HG03565 (cell line): ENCODE measurements around the gene ARL2BP.
"Not testable (repeated sequence)": the region's sequence is repeated elsewhere in the genome, so short reads cannot be mapped to it uniquely, and the experiment has no call there.

Source experiments
- ATAC-seq: cut with Tn5 transposase; IDR thresholded peaks from one replicate; pipeline ENCODE4 v1.9.1; 2021; ENCODE audit warnings: mild to moderate bottlenecking, moderate library complexity; ENCODE audit not compliant: unreplicated experiment

The ARL2BP gene

DNA sequence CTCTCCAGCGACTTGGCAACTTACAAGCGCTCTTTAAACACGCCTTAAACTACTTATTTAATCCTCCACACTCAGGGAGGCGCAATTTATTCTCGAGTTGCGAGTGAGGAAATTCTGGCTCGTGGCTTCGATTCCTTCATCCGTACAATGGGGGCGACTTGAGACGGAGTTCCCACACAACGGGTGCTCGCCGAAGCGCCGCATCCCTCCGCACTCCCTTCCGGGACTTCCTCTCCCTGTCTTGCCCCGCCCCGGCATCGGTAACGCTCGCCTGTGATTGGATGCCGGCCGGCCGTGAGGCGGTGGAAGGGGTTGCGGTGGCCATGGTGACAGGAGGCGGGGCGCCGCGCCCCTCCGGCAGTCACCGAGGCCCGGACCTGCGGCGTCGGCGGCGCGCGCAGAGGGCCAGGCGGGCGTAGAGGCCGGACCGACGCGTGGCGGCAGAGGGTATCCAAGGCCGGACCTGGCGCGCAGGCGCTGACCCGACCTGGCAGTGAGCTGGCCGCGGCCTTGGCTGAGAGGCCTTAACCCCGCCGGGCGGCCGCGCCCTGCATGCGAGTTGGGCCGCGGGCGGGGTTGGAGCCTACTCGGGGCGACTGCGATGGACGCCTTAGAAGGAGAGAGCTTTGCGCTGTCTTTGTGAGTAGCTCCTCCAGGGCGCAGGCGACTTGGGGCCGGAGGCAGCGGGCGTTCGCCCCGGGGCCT is at the start of gene ARL2BP:
Gene ARL2BP (plus strand): TSS at position 493 of the 705 bp plus-strand sequence. CDS start 109 bp downstream, at position 602.
- peak; percentile 90 for ATAC-seq

DNA sequence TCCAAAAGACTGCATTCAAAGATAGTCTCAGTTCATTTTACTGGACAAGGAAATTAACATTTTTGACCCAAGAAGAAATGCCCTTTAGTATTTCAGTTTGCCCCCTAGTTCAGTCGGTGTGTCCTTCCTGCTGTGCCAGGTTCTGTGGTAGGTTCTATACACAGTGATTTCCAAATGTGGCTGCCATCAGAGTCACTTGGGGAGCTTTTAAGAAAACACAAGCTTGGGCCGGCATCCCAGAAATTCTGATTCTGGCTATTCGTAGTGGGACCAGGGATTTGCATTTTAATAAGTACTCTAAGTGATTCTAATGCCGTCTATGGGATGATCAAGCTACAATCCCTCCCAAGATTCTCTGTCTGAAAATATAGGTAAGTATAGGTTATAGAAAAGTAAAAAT is 48.8 kb upstream of the ARL2BP start:
- ATAC-seq: no peak

DNA sequence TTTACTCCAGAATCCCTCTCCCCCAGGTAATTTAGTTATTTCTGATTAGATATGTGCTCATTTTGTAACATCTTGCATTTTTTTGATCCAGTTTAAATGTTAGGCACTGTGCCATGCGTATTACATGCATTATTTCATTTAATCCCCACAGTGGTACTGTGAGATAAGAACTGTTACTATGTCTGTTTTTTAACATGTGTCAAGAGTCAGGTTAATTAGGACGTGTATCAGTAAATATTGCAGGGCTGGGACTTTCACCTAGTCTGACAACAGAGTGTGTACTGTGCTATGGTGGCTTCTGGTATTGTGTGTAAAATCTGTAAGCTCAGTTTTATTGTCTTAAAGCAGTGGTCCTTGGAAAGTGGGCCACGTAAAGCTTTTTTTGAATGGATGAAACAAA is 48.3 kb upstream of the ARL2BP start:
- ATAC-seq: no peak

DNA sequence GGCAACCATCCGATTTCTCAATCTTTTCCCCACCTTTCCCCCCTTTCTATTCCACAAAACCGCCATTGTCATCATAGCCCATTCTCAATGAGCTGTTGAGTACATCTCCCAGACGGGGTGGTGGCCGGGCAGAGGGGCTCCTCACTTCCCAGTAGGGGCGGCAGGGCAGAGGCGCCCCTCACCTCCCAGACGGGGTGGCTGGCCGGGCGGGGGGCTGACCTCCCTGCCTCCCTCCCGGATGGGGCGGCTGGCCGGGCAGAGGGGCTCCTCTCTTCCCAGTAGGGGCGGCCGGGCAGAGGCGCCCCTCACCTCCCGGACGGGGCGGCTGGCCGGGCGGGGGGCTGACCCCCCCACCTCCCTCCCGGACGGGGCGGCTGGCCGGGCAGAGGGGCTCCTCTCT is 44.7 kb upstream of the ARL2BP start:
- ATAC-seq: not testable (repeated sequence)

DNA sequence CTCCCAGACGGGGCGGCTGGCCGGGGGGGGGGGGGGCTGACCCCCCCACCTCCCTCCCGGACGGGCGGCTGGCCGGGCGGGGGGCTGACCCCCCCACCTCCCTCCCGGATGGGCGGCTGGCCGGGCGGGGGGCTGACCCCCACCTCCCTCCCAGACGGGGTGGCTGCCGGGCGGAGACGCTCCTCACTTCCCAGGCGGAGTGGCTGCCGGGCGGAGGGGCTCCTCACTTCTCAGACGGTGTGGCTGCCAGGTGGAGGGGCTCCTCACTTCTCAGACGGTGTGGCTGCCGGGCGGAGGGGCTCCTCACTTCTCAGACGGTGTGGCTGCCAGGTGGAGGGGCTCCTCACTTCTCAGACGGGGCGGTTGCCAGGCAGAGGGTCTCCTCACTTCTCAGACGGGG is 44.1 kb upstream of the ARL2BP start:
- not testable (repeated sequence) for ATAC-seq

DNA sequence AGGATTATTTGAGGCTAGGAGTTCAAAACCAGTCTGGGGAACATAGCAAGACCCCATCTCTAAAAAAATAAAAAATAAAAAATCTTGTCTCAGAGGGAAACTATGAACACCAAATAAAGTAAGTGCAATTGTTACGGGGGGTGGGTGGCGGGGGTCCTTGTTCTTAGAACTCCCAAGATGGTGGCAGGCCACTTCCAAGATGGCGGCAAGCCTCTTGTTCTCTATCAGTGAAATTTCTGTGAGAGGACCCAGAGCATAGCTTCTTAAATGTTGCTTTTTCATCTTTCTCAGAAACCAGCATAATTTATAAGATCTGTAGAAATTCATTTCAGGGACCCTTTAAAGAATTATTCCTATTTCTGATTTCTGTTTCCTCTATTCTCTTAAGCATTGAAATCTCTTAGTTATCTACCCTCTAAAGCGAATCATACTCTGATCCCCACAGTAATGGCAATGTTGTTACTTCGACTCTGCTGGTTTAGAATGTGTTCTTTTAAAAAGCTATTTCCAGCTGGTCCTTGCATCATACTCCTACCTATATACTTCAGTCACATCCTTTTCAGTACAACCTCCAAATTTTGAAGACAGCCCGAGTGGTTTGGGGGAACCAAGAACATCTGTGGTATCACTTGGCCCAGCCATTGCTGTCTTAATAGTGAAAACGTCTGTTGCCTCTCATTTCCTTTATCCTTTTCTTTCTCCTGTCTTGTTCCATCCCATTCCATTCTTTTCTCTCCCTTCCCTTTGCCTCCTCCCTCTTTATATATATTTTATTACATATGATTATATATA is 42.8 kb upstream of the ARL2BP start:
- no peak for ATAC-seq

DNA sequence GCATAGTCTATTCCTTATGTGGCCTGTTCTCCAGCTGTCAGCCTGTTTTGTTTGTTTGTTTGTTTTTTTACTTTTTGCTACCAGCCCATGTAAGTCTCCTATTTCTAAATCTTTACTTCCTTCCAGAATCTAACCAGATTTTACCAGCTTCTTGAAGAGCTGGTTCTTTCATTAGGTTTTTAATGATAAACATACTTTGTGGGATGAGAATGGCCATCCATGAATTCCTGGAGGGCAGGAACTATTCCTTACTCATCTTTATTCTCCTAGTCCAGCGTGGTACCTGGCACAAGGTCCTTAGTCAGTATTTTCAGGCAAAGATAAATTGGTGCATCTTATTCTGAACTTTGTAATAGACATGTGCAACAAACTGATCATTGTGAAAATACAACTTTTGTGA is 41.6 kb upstream of the ARL2BP start:
- ATAC-seq: no peak

DNA sequence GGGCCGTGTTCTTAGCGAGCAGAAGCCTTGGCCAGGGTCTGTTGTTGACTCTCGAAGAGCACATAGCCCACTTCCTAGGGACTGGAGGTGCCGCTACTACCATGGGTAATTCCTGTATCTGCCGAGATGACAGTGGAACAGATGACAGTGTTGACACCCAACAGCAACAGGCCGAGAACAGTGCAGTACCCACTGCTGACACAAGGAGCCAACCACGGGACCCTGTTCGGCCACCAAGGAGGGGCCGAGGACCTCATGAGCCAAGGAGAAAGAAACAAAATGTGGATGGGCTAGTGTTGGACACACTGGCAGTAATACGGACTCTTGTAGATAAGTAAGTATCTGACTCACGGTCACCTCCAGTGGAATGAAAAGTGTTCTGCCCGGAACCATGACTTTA is 40.4 kb upstream of the ARL2BP start:
- no peak for ATAC-seq

DNA sequence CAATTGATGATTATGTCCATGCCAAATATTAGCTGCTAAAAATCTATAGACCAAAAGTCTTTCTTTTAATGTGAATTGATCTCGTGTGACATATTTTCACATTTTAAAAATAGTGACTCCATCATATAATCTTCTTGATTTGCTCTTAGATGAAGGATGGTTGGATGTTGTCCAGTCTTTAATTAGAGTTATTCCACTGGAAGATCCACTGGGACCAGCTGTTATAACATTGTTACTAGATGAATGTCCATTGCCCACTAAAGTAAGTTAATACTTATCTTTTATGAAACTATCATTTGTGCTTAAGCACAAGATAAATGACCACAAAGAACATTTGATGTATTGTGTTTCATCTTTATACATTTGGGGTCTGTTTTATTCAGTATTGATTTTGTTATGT is 36.1 kb upstream of the ARL2BP start:
- no peak for ATAC-seq

DNA sequence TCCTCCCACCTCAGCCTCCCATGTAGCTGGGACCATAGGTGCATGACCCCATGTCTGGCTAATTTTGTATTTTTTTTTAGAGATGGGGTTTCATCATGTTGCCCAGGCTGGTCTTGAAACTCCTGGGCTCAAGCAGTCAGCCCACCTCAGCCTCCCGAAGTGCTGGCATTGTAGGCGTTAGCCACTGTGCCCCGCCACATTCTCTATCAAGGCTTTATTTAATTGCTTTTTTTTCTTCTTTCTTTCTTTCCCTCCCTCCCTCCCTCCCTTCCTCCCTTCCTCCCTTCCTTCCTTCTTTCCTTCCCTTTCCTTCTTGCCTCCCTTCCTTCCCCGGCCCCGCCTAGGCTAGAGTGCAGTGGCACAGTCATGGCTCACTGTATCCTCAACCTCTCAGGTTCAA is 35.3 kb upstream of the ARL2BP start:
- no peak for ATAC-seq

DNA sequence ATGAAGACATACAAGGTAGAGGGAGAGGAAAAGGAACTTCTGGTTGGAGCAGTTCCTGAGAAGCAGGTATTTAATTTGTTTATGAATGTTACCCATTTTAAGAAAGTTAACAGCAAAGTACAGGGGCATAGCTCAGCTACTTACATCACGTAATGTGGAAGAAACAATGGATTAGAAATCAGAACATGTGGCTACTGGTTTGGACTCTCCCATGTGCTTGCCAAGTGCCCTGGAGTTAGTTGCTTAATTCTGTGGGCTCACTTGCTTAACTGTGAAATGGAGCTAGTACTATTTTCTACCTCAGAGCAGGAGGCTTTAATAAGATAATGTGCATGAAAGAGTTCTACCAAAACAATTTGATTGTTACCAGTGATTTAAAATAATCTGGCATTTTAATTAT is 31.6 kb upstream of the ARL2BP start:
- ATAC-seq: no peak

DNA sequence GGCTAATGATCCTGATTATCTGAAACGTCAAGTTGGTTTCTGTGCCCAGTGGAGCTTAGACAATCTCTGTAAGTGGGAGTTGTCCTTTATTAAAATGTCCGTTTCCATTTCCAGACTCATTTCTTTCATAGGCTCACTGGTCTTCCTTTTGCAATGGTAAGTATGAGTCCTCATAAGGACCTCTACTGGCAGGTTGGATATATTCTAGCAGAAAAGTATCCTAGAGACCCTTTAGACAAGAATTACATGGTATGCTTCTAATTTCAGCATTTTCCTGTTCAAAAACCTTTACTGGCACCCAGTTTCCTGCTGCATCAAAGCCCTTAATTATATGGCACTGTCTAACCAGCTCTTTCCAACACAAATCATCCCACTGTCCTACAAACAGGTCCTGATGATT is 28.1 kb upstream of the ARL2BP start:
- no peak for ATAC-seq

DNA sequence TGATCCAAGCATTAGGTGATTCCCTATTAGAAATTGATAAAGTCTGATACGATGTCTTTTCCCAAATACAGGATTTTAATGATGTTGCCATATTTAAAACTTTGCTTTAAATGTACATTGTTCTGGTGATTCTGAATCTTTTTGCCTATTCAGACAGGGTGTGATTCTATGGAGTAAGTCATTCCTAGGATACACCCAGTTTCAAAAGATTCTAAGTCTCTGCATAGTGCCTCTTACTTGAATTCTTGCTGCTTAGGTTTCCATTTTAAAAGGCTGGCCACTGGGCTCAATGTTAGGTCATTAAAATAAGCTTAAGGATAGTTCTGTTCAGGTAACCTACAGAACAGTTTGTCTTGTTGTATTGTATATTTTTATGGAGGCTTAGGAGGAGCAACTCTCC is 22.0 kb upstream of the ARL2BP start:
- no peak for ATAC-seq

DNA sequence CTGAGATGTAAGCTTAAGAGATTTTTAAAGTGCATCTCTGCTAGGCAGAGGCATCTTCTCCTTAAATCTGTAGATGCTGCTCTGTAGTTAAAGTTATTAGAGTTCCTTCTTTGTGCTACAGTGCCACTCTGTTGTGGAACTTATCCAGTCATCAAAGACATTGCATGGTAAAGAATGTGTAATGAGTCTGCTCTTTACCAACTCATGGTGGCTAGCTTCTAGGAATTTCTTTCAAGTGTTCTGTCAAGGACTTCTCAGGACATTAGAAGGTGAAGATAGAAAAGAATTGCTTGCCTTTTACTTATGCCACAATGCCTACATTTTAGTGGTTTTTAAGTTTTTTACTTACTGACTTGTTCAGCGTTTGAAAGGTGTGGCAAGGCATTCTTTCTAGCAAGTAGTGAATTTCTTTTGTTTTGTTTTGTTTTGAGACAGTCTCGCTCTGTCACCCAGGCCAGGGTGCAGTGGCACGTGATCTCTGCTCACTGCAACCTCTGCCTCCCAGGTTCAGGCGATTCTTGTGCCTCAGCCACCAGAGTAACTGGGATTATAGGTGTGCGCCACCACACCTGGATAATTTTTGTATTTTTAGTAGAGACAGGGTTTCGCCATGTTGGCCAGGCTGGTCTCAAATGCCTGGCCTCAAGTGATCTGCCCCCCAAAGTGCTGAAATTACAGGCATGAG is 20.3 kb upstream of the ARL2BP start:
- ATAC-seq: no peak

DNA sequence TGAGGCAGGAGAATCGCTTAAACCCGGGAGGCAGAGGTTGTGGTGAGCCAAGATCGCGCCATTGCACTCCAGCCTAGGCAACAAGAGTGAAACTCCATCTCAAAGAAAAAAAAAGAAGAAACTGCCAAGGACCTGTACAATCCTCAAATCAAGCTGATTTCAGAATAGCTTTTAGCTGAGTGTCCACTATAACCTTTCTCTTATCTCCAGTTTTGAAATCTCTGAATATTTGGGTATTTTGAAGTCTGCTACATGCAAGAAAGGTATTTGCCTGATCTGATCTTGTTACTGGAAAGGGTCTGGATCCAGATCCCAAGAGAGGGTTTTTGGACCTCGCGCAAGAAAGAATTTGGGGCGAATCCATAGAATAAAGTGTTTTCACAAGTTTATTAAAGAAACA is 19.1 kb upstream of the ARL2BP start:
- no peak for ATAC-seq

DNA sequence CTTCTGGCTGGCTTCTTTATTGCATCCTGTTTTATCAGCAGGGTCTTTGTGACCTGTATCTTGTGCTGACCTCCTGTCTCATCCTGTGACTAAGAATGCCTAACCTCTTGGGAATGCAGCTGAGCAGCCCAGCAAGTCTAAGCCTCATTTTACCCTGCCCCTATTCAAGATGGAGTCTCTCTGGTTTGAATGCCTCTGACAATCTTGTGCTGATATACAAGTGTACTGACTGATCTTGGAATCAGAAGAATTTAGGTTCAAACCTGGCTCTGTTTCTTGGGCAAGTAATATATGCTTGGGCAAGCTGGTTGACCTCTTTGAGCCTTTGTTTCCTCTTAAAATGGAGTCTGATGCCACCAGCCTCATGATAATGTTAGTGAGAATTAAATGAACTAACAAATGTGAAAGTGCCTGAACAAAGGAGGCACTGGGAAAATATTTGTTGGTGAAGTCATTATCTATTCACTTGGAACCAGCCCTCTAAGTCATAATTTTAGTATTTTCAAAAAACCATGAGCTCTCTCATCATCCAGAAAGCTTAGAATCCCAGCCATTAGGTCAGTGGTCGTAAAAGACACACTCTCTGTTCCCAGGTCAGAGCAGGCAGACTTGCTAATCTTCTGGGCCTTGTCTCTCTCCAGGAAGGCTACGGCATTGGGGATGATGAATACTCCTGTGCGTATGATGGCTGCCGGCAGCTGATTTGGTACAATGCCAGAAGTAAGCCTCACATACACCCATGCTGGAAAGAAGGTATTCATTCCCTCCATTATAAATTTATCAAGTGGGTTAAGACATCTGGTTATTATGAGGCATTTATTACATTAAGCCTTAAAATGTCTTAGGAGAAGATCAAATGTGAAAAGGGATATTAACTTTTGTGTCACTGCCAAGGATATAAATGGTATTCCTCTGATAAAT is 18.1 kb upstream of the ARL2BP start:
- ATAC-seq: no peak

DNA sequence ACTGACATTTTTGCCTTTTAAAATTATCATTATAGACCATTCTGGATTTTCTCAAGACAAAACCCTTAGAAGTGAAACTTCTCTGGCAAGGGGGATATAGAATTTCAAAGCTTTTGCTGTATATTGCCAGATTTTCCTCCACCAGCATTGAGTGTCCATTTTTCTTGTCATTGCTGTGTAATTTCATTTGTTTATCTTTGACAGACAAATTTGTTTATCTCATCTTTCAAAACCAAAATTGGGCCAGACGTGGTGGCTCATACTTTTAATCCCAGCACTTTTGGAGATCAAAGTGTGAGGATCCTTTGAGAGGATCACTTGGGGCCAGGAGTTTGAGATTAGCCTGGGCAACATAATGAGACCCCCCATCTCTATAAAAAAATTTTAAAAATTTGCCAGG is 16.0 kb upstream of the ARL2BP start:
- ATAC-seq: no peak

DNA sequence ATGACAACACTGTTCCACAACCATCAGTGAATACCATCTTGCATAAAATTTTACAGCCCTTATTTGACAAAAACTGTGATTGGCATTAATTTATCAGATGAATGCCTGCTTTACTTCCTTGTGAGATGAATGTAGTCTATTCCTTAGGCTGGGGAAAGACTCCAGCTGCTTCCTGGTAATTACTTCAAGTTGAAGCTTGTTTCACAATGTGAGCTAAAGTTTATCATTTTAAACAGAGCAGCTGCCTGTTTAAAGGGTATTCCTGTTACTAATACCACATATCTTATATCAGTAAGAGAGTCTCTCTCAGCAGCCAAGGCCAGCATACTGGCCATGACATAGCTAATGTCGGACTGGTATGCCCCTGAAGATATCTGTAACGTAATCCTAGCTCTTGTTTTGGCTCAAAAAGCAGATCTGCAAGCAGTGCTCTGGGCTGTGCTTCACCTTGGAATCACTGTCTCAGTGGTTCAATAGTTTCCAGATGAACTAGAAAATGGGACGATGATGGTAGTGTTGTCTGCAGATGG is 13.2 kb upstream of the ARL2BP start:
- no peak for ATAC-seq

DNA sequence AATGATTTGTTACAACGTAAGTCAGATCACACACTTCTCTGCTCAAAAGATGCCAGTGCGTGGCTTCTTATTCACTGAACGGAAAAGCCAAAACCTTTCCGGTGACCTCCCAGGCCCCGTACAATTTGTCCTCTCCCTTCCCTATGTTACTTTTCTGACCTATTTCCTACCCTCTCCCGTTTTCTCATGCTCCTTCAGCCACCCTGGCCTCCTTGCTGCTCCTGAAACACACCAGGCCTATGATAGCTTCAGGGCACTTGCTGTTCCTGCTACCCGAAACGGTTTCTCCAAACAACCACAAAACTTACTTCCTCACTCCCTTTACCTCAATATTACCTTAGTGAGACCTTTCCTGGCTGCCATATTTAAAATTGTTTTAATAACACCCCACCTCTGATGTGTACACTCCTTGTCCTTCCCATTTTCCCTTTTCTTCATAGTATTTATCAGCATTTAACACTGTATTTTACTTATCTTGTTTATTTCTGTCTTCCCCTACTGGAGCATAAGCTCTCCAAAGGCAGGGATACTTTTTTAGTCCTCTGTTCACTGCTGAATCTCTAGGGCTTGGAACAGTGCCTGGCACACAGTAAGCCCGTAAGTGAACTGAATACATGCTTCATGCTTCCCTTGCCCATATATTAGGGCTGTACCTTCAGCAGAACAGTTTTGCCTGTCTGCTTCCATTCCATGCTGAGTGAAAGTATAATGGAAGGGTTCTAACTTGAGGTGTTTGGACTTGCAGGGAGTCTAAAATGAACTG is 10.9 kb upstream of the ARL2BP start:
- ATAC-seq: no peak

DNA sequence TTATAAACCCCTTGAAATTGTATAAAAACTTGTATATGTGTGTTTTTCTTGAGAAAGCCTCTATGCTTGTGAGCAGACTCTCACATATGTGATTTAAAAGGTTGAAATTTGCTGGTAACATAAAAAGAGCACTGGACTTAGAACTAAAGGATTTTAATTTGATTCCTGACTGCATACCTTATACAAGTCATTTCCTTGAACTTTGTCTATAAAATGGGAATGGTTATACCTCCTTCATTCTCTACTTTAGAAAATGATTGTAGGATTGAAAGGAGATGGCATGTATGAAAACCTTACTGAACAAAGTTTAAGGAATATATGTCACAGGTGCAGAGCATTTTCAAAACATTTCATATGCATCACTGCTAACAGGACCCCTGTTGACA is 10.4 kb upstream of the ARL2BP start:
- ATAC-seq: no peak
